CD4-positive, alpha-beta T cell treated with Interleukin-17A for 4 hours (primary cell): ENCODE measurements around the gene NSF.
"Not testable (repeated sequence)": the region's sequence is repeated elsewhere in the genome, so short reads cannot be mapped to it uniquely, and the experiment has no call there.

ENCODE experiments used
- DNase-seq: peaks from one replicate; pipeline ENCODE4 v3.0.0-alpha.2; 2020; ENCODE audit warnings: mixed read lengths

Gene NSF

GRCh38 chr17:46759141-46759540, 168.7 kb downstream of the NSF start:
- DNase-seq: no peak

- DNase-seq: no peak
Observed at GRCh38 chr17:46763416-46763815, 172.9 kb downstream of the NSF start.

- no peak for DNase-seq
Observed at GRCh38 chr17:46764000-46764708, 173.7 kb downstream of the NSF start.

- DNase-seq: no peak
Observed at GRCh38 chr17:46764709-46765401, 174.4 kb downstream of the NSF start.

- no peak for DNase-seq
Observed at GRCh38 chr17:46765453-46765852, 175.0 kb downstream of the NSF start.

GRCh38 chr17:46766493-46767491, 176.3 kb downstream of the NSF start:
- DNase-seq: no peak

GRCh38 chr17:46768540-46768870, 178.0 kb downstream of the NSF start:
- DNase-seq: no peak

- not testable (repeated sequence) for DNase-seq
Observed at GRCh38 chr17:46768896-46769295, 178.4 kb downstream of the NSF start.

GRCh38 chr17:46769531-46770438, 179.3 kb downstream of the NSF start:
- DNase-seq: no peak

- no peak for DNase-seq
Observed at GRCh38 chr17:46770439-46770817, 180.0 kb downstream of the NSF start.

GRCh38 chr17:46770818-46771560, 180.5 kb downstream of the NSF start:
- DNase-seq: peak; percentile 16

- peak; percentile 40 for DNase-seq
Observed at GRCh38 chr17:46771561-46772474, 181.3 kb downstream of the NSF start.

GRCh38 chr17:46772475-46773220, 182.2 kb downstream of the NSF start:
- DNase-seq: no peak

GRCh38 chr17:46773221-46773605, 182.7 kb downstream of the NSF start:
- no peak for DNase-seq

- DNase-seq: no peak
Observed at GRCh38 chr17:46773676-46774075, 183.2 kb downstream of the NSF start.

- no peak for DNase-seq
Observed at GRCh38 chr17:46774108-46774737, 183.8 kb downstream of the NSF start.

GRCh38 chr17:46776298-46777005, 186.0 kb downstream of the NSF start:
- DNase-seq: no peak
